Mucosa of gallbladder (tissue), 1 donor: ENCODE data around the gene SRGAP3. TPM values are rescaled to one million over a fixed set of nuclear protein-coding genes. Genes with fewer than 3 reads are reported as not detected.

Source experiments
- DNase-seq: peaks from one replicate; pipeline ENCODE4 v3.0.0-alpha.2; 2020; ENCODE audit warnings: low spot score
- total RNA-seq: library from RNA; stranded (reverse); gene quantifications from one replicate; pipeline ENCODE4 v1.2.1, GENCODE V29; 2021
- donor health status: DM: no; HTN: no; CAD: no.

Gene SRGAP3
- total RNA-seq, 1 donor from 2014 or later: 7.8 TPM

- no peak for DNase-seq
Observed at GRCh38 chr3:9173445-9173844, 76.0 kb downstream of the SRGAP3 start.

DNA sequence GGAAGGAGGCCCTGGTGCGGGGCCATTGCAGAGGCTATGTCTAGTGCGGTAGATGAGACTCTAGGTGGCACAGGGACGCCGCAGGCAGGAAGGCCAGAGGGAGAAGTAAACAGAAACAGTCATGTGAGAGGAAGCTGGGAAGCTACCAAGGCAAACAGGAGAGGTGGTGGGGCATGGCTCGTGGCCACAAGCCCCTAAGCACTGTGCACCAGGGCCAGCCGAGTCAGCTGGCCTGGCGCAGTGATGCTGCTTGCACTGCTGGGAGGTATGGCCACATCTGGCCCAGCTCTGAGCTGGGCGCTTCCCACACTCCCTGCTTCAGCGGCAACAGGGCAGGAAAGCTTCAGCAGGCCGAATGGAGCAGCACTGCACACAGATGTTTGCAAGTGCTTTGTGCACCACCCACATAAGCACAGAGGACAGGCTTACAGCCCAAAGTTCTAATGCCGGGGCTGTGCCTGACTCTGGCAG is 76.6 kb downstream of the SRGAP3 start:
- no peak for DNase-seq

GRCh38 chr3:9170851-9171160 is 78.6 kb downstream of the SRGAP3 start:
- no peak for DNase-seq

- DNase-seq: no peak
Observed at GRCh38 chr3:9169956-9170850, 79.2 kb downstream of the SRGAP3 start.

DNA sequence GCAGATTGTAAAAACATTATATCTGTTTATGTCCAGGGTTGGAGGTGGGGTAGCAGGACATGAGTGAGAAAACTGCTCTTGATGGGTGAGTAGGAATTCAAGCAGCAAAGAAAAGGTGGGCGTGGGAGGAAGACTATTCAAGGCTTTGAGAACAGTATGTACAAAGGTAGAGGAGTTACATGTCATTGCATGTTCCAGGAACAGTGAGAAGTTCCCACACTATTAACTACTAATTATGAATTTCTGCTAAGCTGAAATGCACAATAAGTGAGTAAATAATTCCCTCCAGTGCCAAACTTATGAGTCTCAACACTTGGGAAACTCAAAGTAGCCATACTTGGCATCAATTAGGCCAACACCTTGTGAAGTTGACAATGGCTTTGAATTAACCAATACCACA is 80.1 kb downstream of the SRGAP3 start:
- no peak for DNase-seq

DNA sequence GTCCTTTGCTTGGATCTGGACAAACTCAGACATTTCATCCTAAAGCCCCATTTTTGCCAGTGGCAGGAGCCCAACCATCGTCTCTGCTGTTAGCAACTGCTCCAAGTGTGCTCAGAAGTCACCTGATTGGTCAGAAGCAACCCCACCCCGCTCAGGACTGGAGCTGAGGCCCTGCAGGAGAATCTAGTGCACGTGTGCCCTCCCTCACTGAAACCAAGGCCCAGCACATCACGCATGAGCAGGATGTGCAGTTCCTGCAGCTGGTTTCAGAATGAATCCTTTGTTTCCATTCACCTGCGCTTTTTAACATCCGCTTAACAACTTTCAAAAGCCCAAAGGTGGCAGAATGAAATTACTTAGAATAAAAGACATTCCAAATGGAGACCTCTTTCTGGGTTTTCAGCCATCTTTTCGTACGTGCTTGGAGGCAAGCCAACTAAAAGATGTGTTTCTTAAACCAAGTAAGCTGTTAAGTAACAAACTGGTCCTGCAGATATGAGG is 81.2 kb downstream of the SRGAP3 start:
- DNase-seq: no peak

- DNase-seq: no peak
Observed at GRCh38 chr3:9167222-9167621, 82.2 kb downstream of the SRGAP3 start.

DNA sequence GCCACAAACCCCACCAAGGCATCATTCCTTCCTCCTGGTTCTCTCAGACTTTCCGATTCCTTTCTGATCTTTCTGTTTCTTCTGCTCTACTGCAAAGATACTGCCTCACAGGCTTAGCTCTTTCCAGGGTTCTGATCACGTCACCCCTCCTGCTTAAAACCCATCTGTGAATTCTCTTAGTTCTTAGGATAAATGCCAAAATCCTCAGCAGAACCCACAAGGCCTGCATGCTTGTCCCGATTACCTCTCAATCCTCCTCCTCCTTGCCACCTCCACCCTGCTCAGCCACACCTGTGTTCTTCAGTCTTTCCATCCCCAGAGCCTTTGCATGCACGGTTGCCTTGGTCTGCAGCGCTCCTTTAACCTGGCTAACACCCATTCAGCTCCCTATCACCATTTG is 84.0 kb downstream of the SRGAP3 start:
- DNase-seq: no peak

DNA sequence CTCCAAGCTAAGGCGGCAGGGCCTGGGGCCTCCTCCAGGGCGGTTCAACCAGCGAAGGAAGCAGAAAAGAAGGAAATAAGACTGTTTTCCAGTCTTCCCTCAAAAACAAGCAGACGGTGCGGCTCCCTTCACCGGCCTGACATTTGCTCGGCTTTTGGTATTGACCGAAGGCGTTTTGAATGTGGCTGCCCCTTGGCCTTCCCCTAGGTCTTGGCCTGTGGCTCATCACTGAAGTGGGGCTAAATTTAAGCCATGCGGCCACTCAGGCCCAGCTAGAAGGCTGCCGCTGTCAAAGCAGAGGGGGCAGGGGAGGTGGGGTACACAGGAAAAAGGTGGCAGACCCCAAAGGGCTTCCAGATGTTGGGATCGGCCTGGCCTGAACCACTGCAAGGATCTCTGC is 86.2 kb downstream of the SRGAP3 start:
- DNase-seq: no peak

- no peak for DNase-seq
Observed at GRCh38 chr3:9161811-9162210, 87.6 kb downstream of the SRGAP3 start.

GRCh38 chr3:9161298-9161697 is 88.1 kb downstream of the SRGAP3 start:
- no peak for DNase-seq

GRCh38 chr3:9158865-9159630 is 90.4 kb downstream of the SRGAP3 start:
- DNase-seq: no peak

- no peak for DNase-seq
Observed at GRCh38 chr3:9157651-9158362, 91.6 kb downstream of the SRGAP3 start.

GRCh38 chr3:9156604-9157003 is 92.8 kb downstream of the SRGAP3 start:
- DNase-seq: no peak

DNA sequence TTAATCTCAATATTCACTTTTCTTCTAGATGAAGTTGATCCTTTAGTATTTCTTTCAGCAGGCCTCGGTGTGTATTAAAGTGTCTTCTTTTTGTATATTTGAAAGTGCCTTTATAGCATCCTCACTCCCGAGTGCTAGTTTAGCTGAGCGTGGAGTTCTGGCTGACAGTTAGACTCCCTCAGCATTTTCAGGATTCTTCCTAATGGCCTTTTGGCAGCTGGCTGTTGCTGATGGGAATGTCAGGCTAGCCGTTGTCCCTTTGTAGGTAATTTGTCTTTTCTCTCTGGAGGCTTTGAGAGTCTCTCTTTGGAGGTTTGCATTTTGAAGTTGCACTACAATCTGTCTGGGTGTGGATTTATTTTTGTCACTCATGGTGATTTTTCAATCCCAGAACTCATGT is 94.4 kb downstream of the SRGAP3 start:
- no peak for DNase-seq

GRCh38 chr3:9153904-9154619 is 95.4 kb downstream of the SRGAP3 start:
- peak; percentile 29 for DNase-seq

- no peak for DNase-seq
Observed at GRCh38 chr3:9151240-9151639, 98.2 kb downstream of the SRGAP3 start.

- DNase-seq: peak; percentile 56
Observed at GRCh38 chr3:9149566-9149965, 99.9 kb downstream of the SRGAP3 start.

- no peak for DNase-seq
Observed at GRCh38 chr3:9147896-9148266, 101.6 kb downstream of the SRGAP3 start.

DNA sequence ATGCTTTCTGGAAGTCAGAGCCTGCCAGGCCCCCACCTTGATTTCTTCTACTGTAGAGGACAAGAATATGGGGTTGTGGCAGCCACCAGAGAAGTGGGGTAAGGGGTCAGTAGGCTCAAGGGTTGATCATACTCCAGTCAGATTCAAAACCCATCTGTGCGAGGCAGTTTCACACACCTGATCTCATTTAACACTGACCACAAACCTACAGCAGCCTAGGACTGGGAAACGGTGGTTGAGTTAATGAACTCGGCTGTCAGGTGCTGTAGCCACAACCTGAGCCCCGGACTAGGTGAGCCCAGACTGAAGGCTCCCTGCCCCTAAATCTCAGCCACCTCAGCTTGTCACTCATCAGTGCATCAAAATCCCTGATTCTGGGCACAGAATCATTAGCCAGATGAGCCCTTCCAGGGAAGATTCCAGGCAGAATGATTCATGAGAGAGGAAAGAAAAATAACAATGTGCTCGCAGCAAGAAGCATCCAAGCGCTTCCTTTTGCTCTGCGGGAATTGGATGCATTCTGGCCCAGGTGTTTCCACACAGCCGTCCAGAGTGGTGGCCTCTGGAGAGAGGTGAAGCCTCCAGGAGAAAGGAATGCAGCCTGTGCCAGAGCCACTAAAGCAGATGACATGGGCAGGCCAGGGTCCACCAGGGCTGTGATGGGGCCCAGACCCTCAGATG is 102.1 kb downstream of the SRGAP3 start:
- no peak for DNase-seq
